GM18499 (cell line): ENCODE measurements around the gene ARHGEF28.

ENCODE experiments used
- ATAC-seq: cut with Tn5 transposase; IDR thresholded peaks from one replicate; pipeline ENCODE4 v1.9.1; 2021; ENCODE audit warnings: moderate number of reproducible peaks; ENCODE audit not compliant: insufficient read depth, unreplicated experiment

Gene ARHGEF28

GRCh38 chr5:73969195-73970036 is 343.4 kb downstream of the ARHGEF28 start:
- no peak for ATAC-seq

DNA sequence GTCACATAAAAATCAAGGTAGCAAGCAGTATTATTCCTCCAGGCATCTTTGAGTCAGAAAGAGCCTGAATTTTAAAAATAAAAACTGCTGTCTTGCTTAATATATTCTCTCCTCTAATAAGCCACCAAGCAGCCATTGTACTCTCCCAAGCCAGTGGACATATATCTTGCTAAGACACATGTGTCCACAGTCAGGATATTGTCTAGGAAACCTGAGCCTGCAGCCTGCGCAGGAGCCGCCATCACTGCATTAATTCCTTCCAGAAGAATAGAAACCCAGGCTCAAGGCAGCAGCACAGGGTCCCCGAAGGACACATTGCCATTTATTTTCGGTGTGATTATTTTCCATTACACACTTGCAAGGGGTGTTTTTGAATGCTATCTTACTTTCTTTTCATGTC is 345.3 kb downstream of the ARHGEF28 start:
- no peak for ATAC-seq

GRCh38 chr5:73973135-73973534 is 347.1 kb downstream of the ARHGEF28 start:
- ATAC-seq, result no peak

DNA sequence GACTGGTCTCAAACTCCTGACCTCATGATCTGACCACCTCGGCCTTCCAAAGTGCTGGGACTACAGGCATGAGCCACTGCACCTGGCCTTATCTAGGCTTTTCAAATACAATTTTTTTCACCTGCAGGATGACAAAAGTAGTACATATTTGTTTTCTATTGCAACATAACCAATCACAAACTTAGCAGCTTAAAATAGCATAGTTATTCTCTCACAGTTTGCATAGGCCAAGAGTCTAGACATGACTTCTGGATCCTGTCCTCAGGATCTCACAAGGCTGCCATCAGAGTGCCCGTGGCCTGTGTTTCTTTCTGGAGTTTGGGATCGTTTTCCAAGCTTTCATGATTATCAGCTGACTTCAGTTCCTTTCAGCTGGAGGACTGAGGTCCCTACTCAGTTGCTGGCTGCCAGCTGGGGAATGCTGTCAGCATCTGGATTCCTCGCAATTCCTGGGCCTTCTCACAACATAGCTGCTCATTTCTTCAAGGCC is 348.9 kb downstream of the ARHGEF28 start:
- no peak for ATAC-seq

- ATAC-seq, result no peak
Observed at GRCh38 chr5:73975845-73976244, 349.8 kb downstream of the ARHGEF28 start.

GRCh38 chr5:73977146-73977545 is 351.1 kb downstream of the ARHGEF28 start:
- no peak for ATAC-seq

DNA sequence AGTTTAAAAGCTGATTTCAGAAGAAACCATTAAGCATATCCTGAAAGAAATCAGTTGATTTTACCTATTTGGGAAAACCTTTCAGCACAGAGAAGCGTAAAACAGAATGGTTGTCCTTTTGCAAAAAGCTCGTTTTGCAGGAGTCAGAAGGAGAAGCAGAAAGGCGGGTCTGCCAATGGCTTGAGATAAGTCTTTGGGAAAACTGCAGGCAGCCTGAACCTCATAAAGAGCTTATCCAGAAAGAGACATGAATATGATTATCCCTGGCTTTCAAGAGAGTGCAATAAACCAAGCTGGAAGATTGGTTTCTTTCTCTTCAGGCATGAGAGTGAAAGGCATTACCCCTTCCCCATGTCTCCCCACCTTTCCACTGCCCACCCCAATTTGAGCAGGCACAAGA is 353.3 kb downstream of the ARHGEF28 start:
- no peak for ATAC-seq

- ATAC-seq, result no peak
Observed at GRCh38 chr5:73981704-73982103, 355.7 kb downstream of the ARHGEF28 start.

- no peak for ATAC-seq
Observed at GRCh38 chr5:73983644-73984043, 357.6 kb downstream of the ARHGEF28 start.

GRCh38 chr5:73985145-73985544 is 359.1 kb downstream of the ARHGEF28 start:
- no peak for ATAC-seq

DNA sequence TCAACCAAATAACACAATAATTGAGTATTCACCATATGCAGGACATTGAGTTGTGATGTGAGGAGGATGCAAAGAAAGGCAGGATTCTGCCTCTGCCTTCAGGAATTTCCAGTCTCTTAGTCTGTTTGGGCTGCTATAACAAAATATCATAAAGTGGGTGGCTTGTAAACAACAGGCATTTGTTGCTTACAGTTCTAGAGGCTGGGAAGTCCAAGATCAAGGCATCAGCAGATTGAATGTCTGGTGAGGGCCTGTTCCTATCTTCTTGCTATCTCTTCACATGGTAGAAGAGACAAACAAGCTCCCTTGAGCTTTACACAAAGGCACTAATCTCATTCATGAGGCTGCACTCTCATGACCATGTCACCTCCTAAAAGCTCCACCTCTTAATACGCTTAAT is 360.7 kb downstream of the ARHGEF28 start:
- no peak for ATAC-seq

DNA sequence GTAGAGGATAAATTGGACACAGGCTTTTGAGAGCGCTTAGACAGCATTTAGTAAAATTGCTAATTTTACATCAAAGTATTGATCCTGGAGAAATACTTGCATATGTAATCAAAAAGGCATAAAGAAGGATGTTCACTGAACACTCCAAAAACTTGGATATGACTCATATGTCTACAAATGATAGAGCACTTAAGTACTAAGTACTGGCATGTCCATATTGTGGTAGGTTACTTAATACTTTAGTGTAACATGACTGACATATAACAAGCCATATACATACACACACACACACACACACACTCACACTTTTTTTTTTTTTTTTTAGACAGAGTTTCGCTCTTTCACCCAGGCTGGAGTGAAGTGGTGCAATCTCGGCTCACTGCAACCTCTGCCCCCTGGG is 361.9 kb downstream of the ARHGEF28 start:
- no peak for ATAC-seq

DNA sequence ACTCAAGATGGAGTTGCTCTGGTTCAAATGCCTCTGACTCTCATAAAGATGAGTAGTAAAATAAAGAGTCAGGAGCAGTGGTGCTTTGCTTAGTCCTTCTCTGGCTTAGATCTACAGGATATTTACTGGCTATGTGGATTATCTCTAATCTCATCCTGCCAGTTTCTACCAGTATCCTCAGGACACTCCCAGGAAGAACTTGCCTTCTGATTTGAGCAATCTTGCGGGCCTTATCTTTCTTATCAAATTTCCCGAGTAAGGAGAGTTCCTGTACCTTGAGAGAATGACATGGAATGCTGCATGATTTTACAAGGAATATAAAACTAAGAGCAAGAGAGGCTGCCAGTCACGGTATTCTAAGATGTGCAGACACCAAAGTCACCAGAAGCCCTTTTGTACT is 364.0 kb downstream of the ARHGEF28 start:
- ATAC-seq, result no peak
